ENCODE data around the gene FKBP15. TPM values are rescaled to one million over a fixed set of nuclear protein-coding genes. Genes with fewer than 3 reads are reported as not detected.

Gene FKBP15
- total and polyA plus RNA-seq, 2 experiments from 2014 or later, result 7.9 to 14.9 TPM

DNA sequence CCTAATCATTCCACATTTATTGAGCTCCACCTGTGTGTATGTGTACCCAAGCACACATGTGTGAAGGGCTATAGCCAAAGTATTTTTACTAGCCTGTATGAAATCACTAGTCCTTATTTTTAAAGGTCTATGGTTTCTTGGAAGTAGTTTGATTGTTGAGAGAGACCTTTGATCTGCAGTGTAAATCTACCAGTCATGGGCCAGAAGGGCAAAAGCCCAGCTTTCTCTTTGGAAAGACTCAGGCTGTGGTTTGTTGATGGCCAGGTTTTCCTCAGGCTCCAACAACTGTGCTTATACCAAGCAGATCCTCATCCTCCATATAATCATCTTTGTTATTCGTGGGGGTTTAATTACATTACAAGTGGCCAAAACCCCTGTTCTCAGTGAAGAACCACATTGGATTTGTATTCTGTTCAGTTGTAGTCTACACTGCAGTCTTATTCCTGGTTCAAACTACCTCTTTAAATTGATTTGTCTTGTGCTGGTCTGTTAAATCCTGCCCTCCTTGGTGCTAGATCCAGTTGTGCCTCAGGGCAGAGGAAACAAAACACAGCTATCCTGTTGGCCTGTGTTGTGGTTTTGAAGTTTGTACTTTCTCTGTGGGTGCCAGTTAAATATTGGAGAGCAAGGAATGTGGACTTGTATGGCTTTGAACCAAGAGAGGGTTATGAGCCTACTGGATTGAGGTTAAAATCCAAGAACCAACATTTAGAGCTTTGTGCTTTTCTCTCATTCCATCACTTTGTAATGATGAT lies 41.0 kb upstream of the FKBP15 start:
- no peak overlapping the region for H3K27ac Mint-ChIP-seq
- Histone ChIP-seq H3K4me1 (ENCODE audit: insufficient read depth) (no peaks in the 10 kb centered on the region), H3F3A (replicated peaks; ENCODE audit: low read depth) (no peaks in the 10 kb centered on the region), H3K9me2 (ENCODE audit: insufficient read depth) (no peaks in the 10 kb centered on the region), H4K20me1 (replicated peaks; ENCODE audit: insufficient read depth) (peaks cover 1% of the 10 kb centered on the region; the same call in 1 of the 2 replicates), H3K4me3 (no peak overlapping the region), H3K79me2 (replicated peaks; ENCODE audit: insufficient read depth) (no peaks in the 10 kb centered on the region), H3K4me2 (no peak overlapping the region), H3K36me3 (ENCODE audit: insufficient read depth) (peaks cover 13% of the 10 kb centered on the region), H2AFZ (no peak overlapping the region), H3K27ac (ENCODE audit: low read depth) (no peak overlapping the region), H3K27me3 (ENCODE audit: insufficient read depth) (no peaks in the 10 kb centered on the region)
- H3K4me3 Mint-ChIP-seq, result no peak overlapping the region
- TF ChIP-seq, protein P1, sequence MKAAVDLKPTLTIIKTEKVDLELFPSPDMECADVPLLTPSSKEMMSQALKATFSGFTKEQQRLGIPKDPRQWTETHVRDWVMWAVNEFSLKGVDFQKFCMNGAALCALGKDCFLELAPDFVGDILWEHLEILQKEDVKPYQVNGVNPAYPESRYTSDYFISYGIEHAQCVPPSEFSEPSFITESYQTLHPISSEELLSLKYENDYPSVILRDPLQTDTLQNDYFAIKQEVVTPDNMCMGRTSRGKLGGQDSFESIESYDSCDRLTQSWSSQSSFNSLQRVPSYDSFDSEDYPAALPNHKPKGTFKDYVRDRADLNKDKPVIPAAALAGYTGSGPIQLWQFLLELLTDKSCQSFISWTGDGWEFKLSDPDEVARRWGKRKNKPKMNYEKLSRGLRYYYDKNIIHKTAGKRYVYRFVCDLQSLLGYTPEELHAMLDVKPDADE (IDR thresholded peaks at IDR 0.05), result no peak
- TF ChIP-seq STAT1 (IDR thresholded peaks at IDR 0.05; ENCODE audit: unreplicated experiment) (no peak), CREB1 (CRISPR knock-in tag; IDR thresholded peaks at IDR 0.05; ENCODE audit: low read depth) (no peak), EZH2 (IDR thresholded peaks at IDR 0.05; ENCODE audit: low read depth, unreplicated experiment) (no peak), POLR2AphosphoS5 (IDR thresholded peaks at IDR 0.05; ENCODE audit: low read depth) (no peak), JUNB (IDR thresholded peaks at IDR 0.05; ENCODE audit: unreplicated experiment) (no peak), ZNF331 (CRISPR knock-in tag; IDR thresholded peaks at IDR 0.05; ENCODE audit: low read depth) (no peak)
- TF ChIP-seq, protein P2, sequence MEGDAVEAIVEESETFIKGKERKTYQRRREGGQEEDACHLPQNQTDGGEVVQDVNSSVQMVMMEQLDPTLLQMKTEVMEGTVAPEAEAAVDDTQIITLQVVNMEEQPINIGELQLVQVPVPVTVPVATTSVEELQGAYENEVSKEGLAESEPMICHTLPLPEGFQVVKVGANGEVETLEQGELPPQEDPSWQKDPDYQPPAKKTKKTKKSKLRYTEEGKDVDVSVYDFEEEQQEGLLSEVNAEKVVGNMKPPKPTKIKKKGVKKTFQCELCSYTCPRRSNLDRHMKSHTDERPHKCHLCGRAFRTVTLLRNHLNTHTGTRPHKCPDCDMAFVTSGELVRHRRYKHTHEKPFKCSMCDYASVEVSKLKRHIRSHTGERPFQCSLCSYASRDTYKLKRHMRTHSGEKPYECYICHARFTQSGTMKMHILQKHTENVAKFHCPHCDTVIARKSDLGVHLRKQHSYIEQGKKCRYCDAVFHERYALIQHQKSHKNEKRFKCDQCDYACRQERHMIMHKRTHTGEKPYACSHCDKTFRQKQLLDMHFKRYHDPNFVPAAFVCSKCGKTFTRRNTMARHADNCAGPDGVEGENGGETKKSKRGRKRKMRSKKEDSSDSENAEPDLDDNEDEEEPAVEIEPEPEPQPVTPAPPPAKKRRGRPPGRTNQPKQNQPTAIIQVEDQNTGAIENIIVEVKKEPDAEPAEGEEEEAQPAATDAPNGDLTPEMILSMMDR (conservative IDR thresholded peaks at IDR 0.05; ENCODE audit: low read depth in 2 of 2), result no peak
- TF ChIP-seq, protein P3, sequence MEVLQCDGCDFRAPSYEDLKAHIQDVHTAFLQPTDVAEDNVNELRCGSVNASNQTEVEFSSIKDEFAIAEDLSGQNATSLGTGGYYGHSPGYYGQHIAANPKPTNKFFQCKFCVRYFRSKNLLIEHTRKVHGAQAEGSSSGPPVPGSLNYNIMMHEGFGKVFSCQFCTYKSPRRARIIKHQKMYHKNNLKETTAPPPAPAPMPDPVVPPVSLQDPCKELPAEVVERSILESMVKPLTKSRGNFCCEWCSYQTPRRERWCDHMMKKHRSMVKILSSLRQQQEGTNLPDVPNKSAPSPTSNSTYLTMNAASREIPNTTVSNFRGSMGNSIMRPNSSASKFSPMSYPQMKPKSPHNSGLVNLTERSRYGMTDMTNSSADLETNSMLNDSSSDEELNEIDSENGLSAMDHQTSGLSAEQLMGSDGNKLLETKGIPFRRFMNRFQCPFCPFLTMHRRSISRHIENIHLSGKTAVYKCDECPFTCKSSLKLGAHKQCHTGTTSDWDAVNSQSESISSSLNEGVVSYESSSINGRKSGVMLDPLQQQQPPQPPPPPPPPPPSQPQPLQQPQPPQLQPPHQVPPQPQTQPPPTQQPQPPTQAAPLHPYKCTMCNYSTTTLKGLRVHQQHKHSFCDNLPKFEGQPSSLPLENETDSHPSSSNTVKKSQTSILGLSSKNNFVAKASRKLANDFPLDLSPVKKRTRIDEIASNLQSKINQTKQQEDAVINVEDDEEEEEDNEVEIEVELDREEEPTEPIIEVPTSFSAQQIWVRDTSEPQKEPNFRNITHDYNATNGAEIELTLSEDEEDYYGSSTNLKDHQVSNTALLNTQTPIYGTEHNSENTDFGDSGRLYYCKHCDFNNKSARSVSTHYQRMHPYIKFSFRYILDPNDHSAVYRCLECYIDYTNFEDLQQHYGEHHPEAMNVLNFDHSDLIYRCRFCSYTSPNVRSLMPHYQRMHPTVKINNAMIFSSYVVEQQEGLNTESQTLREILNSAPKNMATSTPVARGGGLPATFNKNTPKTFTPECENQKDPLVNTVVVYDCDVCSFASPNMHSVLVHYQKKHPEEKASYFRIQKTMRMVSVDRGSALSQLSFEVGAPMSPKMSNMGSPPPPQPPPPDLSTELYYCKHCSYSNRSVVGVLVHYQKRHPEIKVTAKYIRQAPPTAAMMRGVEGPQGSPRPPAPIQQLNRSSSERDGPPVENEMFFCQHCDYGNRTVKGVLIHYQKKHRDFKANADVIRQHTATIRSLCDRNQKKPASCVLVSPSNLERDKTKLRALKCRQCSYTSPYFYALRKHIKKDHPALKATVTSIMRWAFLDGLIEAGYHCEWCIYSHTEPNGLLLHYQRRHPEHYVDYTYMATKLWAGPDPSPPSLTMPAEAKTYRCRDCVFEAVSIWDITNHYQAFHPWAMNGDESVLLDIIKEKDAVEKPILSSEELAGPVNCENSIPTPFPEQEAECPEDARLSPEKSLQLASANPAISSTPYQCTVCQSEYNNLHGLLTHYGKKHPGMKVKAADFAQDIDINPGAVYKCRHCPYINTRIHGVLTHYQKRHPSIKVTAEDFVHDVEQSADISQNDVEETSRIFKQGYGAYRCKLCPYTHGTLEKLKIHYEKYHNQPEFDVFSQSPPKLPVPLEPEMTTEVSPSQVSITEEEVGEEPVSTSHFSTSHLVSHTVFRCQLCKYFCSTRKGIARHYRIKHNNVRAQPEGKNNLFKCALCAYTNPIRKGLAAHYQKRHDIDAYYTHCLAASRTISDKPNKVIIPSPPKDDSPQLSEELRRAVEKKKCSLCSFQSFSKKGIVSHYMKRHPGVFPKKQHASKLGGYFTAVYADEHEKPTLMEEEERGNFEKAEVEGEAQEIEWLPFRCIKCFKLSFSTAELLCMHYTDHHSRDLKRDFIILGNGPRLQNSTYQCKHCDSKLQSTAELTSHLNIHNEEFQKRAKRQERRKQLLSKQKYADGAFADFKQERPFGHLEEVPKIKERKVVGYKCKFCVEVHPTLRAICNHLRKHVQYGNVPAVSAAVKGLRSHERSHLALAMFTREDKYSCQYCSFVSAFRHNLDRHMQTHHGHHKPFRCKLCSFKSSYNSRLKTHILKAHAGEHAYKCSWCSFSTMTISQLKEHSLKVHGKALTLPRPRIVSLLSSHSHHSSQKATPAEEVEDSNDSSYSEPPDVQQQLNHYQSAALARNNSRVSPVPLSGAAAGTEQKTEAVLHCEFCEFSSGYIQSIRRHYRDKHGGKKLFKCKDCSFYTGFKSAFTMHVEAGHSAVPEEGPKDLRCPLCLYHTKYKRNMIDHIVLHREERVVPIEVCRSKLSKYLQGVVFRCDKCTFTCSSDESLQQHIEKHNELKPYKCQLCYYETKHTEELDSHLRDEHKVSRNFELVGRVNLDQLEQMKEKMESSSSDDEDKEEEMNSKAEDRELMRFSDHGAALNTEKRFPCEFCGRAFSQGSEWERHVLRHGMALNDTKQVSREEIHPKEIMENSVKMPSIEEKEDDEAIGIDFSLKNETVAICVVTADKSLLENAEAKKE (CRISPR knock-in tag; IDR thresholded peaks at IDR 0.05), result no peak
- H3K9me3 Mint-ChIP-seq, result no peaks in the 10 kb centered on the region
- H3K27me3 Mint-ChIP-seq (ENCODE audit: insufficient read depth, low read depth, poor library complexity), result no peaks in the 10 kb centered on the region
- no peaks in the 10 kb centered on the region for H3K4me1 Mint-ChIP-seq
- no peak for ATAC-seq
- no peak for DNase-seq (ENCODE audit: low spot score)
- peaks cover 20% of the 10 kb centered on the region for H3K36me3 Mint-ChIP-seq (ENCODE audit: low read depth)

All from GM23338 (cell line).